GM23338 (cell line): Measurements from ENCODE around the gene ERGIC3. TPM values are rescaled to one million over a fixed set of nuclear protein-coding genes. Genes with fewer than 3 reads are reported as not detected.

Source experiments
- ATAC-seq: fragments of 200-7000 bp; cut with Tn5 transposase; 3 replicates; pipeline ENCODE4 v1.9.1; 2020
- DNase-seq: peaks from one replicate; pipeline ENCODE4 v3.0.0-alpha.2; 2015; ENCODE audit warnings: low spot score
- H2AFZ ChIP-seq: fragments of 200-600 bp; sonication (generic); 2 replicates; pipeline ENCODE4 v1.8.0; 2016; ENCODE audit warnings: antibody characterized with exemption, mild to moderate bottlenecking, moderate library complexity
- H3F3A ChIP-seq: fragments of 200-600 bp; sonication (generic); replicated peaks from 2 replicates; pipeline ENCODE4 v1.8.0; 2017; ENCODE audit warnings: antibody characterized with exemption, mixed run types, low read depth
- H3K27ac ChIP-seq: fragments of 200-600 bp; sonication (generic); 2 replicates; pipeline ENCODE4 v1.6.1; 2016; ENCODE audit warnings: low read depth
- H3K27me3 ChIP-seq: fragments of 200-600 bp; sonication (generic); 2 replicates; pipeline ENCODE4 v1.8.0; 2016; ENCODE audit warnings: mild to moderate bottlenecking, mixed run types, moderate library complexity; ENCODE audit not compliant: insufficient read depth
- H3K36me3 ChIP-seq: fragments of 200-600 bp; sonication (generic); 2 replicates; pipeline ENCODE4 v1.8.0; 2016; ENCODE audit warnings: mild to moderate bottlenecking; ENCODE audit not compliant: insufficient read depth
- H3K4me1 ChIP-seq: fragments of 200-600 bp; sonication (generic); 2 replicates; pipeline ENCODE4 v1.8.0; 2016; ENCODE audit warnings: mild to moderate bottlenecking, moderate library complexity; ENCODE audit not compliant: insufficient read depth
- H3K4me2 ChIP-seq: fragments of 200-600 bp; sonication (generic); 2 replicates; pipeline ENCODE4 v1.7.1; 2017; ENCODE audit warnings: mixed run types
- H3K4me3 ChIP-seq: fragments of 200-600 bp; sonication (generic); 2 replicates; pipeline ENCODE4 v1.6.1; 2016; ENCODE audit warnings: mixed run types
- H3K79me2 ChIP-seq: fragments of 200-600 bp; sonication (generic); replicated peaks from 2 replicates; pipeline ENCODE4 v1.8.0; 2017; ENCODE audit warnings: mild to moderate bottlenecking; ENCODE audit not compliant: insufficient read depth
- H3K9me2 ChIP-seq: fragments of 200-600 bp; sonication (generic); 2 replicates; pipeline ENCODE4 v1.8.0; 2017; ENCODE audit not compliant: insufficient read depth
- H4K20me1 ChIP-seq: fragments of 200-600 bp; sonication (generic); replicated peaks from 2 replicates; pipeline ENCODE4 v1.8.0; 2017; ENCODE audit warnings: mild to moderate bottlenecking; ENCODE audit not compliant: insufficient read depth
- H3K27ac Mint-ChIP-seq: 2 replicates; pipeline ENCODE4 v1.8.0; 2020; ENCODE audit warnings: inconsistent platforms, mild to moderate bottlenecking, moderate library complexity, mixed read lengths
- H3K27me3 Mint-ChIP-seq: 3 replicates; pipeline ENCODE4 v1.8.0; 2022; ENCODE audit warnings: low read depth, mild to moderate bottlenecking, moderate library complexity, mixed read lengths, inconsistent platforms; ENCODE audit not compliant: insufficient read depth, poor library complexity
- H3K36me3 Mint-ChIP-seq: 3 replicates; pipeline ENCODE4 v1.8.0; 2021; ENCODE audit warnings: low read depth, mild to moderate bottlenecking, inconsistent platforms, moderate library complexity, mixed read lengths
- H3K4me1 Mint-ChIP-seq: 3 replicates; pipeline ENCODE4 v1.8.0; 2020; ENCODE audit warnings: mild to moderate bottlenecking, inconsistent platforms, mixed read lengths
- H3K4me3 Mint-ChIP-seq: 3 replicates; pipeline ENCODE4 v1.8.0; 2021; ENCODE audit warnings: moderate library complexity, mild to moderate bottlenecking, inconsistent platforms, mixed read lengths
- H3K9me3 Mint-ChIP-seq: 3 replicates; pipeline ENCODE4 v1.8.0; 2020; ENCODE audit warnings: moderate library complexity, mild to moderate bottlenecking, inconsistent platforms, mixed read lengths
- CREB1 ChIP-seq: fragments of 250-450 bp; sonication (Bioruptor Pico); IDR thresholded peaks from 2 replicates; pipeline ENCODE4 v1.5.0; 2020; ENCODE audit warnings: low read depth, mild to moderate bottlenecking, moderate library complexity
- CTCF ChIP-seq, 2 experiments: fragments of 200-600 bp in 1 of 2; sonication (generic) in 1 of 2; conservative IDR thresholded peaks; 2 replicates each; pipeline versions ENCODE4 v1.5.1 to v1.6.1; 2016 to 2017; ENCODE audit warnings: antibody characterized with exemption in 2 of 2, low read depth in 2 of 2, mild to moderate bottlenecking in 2 of 2, moderate library complexity in 1 of 2
- ETS1 ChIP-seq: IDR thresholded peaks from 2 replicates; pipeline ENCODE4 v1.6.1; 2016; ENCODE audit warnings: antibody characterized with exemption
- EZH2 ChIP-seq: fragments of 200-600 bp; sonication (generic); IDR thresholded peaks from one replicate; pipeline ENCODE4 v1.8.0; 2017; ENCODE audit warnings: antibody characterized with exemption, mild to moderate bottlenecking, low read depth; ENCODE audit not compliant: unreplicated experiment
- JUNB ChIP-seq: IDR thresholded peaks from one replicate; pipeline ENCODE4 v1.6.1; 2016; ENCODE audit warnings: antibody characterized with exemption; ENCODE audit not compliant: unreplicated experiment
- NANOG ChIP-seq: IDR thresholded peaks from 2 replicates; pipeline ENCODE4 v1.6.1; 2016; ENCODE audit warnings: antibody characterized with exemption, borderline replicate concordance
- POLR2AphosphoS5 ChIP-seq: IDR thresholded peaks from 2 replicates; pipeline ENCODE4 v1.6.1; 2016; ENCODE audit warnings: antibody characterized with exemption, low read depth
- REST ChIP-seq: IDR thresholded peaks from one replicate; pipeline ENCODE4 v1.6.1; 2018; ENCODE audit warnings: antibody characterized with exemption; ENCODE audit not compliant: unreplicated experiment
- ZNF114 ChIP-seq: fragments of 250-450 bp; sonication (Bioruptor Pico); IDR thresholded peaks from 2 replicates; pipeline ENCODE4 v1.5.0; 2020; ENCODE audit warnings: mild to moderate bottlenecking, moderate library complexity
- ZNF331 ChIP-seq: fragments of 250-450 bp; sonication (Bioruptor Pico); IDR thresholded peaks from 2 replicates; pipeline ENCODE4 v1.5.0; 2020; ENCODE audit warnings: low read depth, mild to moderate bottlenecking, moderate library complexity
- polyA plus RNA-seq: library from polyadenylated mRNA; unstranded; fragments of >200 nt; fragmentation: Nextera tagmentation; extraction: Ambion mirVana; gene quantifications from 2 replicates; pipeline ENCODE4 v1.2.1, GENCODE V29; 2016
- total RNA-seq: library from RNA; depleted of rRNA; stranded (reverse); fragments of >200 nt; shearing (Covaris generic); gene quantifications from 2 replicates; pipeline ENCODE4 v1.2.3, GENCODE V29; 2014

ERGIC3 gene
- total and polyA plus RNA-seq, 2 experiments from 2014 or later: 139 to 147 TPM

GRCh38 chr20:35579196-35579595, 37.3 kb downstream of the ERGIC3 start (continued):
- TF ChIP-seq JUNB (no peak), CTCF (conservative IDR thresholded peaks at IDR 0.05; ENCODE audit: low read depth in 2 of 2) (no peak), REST (no peak), ZNF114 (CRISPR knock-in tag) (no peak), ETS1 (no peak), ZNF331 (no peak), EZH2 (no peak), CREB1 (CRISPR knock-in tag) (no peak), NANOG (no peak), POLR2AphosphoS5 (no peak)

- Mint-ChIP-seq H3K4me3 (no peak overlapping the region), H3K36me3 (no peaks in the 10 kb centered on the region), H3K4me1 (no peaks in the 10 kb centered on the region), H3K9me3 (no peaks in the 10 kb centered on the region; the same call in 1 of the 3 replicates), H3K27me3 (peaks cover 1% of the 10 kb centered on the region), H3K27ac (no peak overlapping the region)
- TF ChIP-seq NANOG (no peak), ETS1 (no peak)
- no peaks in the 10 kb centered on the region for H3K9me2 ChIP-seq
- H3K27ac ChIP-seq: no peak overlapping the region
- ATAC-seq (no peak), DNase-seq (no peak)
- no peaks in the 10 kb centered on the region for H3K4me1 ChIP-seq
- H3K4me2 ChIP-seq: no peak overlapping the region
- H3K36me3 ChIP-seq: no peaks in the 10 kb centered on the region
- no peaks in the 10 kb centered on the region for H3K79me2 ChIP-seq
- H4K20me1 ChIP-seq: no peaks in the 10 kb centered on the region
- no peaks in the 10 kb centered on the region for H3F3A ChIP-seq
- H3K27me3 ChIP-seq: no peaks in the 10 kb centered on the region
- H2AFZ ChIP-seq: no peak overlapping the region
- no peak overlapping the region for H3K4me3 ChIP-seq
Observed at GRCh38 chr20:35582131-35582530, 40.3 kb downstream of the ERGIC3 start.
